B cell (primary cell): ENCODE data around the gene FBXO42. TPM values are rescaled to one million over a fixed set of nuclear protein-coding genes. Genes with fewer than 3 reads are reported as not detected.

Source experiments
- ATAC-seq: fragments of 200-7000 bp; cut with Tn5 transposase; one replicate; pipeline ENCODE4 v1.10.0; 2021; ENCODE audit warnings: low read depth, mild to moderate bottlenecking, moderate number of reproducible peaks, moderate library complexity
- CTCF ChIA-PET: fragments of 350-600 bp; sonication (Branson Sonifier 250); formaldehyde crosslinking; loops from one replicate; lab custom pipeline; 2021; ENCODE audit warnings: antibody characterized with exemption, inconsistent platforms; lab: Charles Lee
- POLR2A ChIA-PET: fragments of 350-600 bp; sonication (Branson Sonifier 250); formaldehyde crosslinking; loops from one replicate; lab custom pipeline; 2021; ENCODE audit warnings: antibody characterized with exemption; lab: Charles Lee
- DNase-seq: peaks from one replicate; pipeline ENCODE4 v3.0.0; 2013
- H2AFZ ChIP-seq: 2 replicates; pipeline ENCODE4 v1.6.1; 2012; ENCODE audit warnings: mild to moderate bottlenecking, low read depth, low read length; ENCODE audit not compliant: insufficient read depth, poor library complexity, severe bottlenecking
- H3K27ac ChIP-seq, 2 donors: 1 replicate in 1 of 2; 2 replicates in 1 of 2; pipeline ENCODE4 v1.5.1; 2012 to 2013; ENCODE audit warnings: low read length in 2 of 2, mild to moderate bottlenecking in 2 of 2, moderate library complexity in 1 of 2
- H3K27me3 ChIP-seq, 4 experiments: fragments of 200-600 bp in 1 of 4; sonication (generic) in 1 of 4; replicated peaks in 1 of 4; 1 replicate in 2 of 4; 2 replicates in 2 of 4; pipeline versions ENCODE4 v1.6.1 to v1.7.0; 2013 to 2016; ENCODE audit warnings: low read length in 3 of 4, mild to moderate bottlenecking in 2 of 4, mixed read lengths in 1 of 4, moderate library complexity in 1 of 4; ENCODE audit not compliant: insufficient read depth in 4 of 4, control insufficient read depth in 3 of 4; ENCODE audit errors: control extremely low read depth in 1 of 4
- H3K36me3 ChIP-seq, 2 experiments: replicated peaks in 1 of 2; 1 replicate in 1 of 2; 2 replicates in 1 of 2; pipeline versions ENCODE4 v1.6.1 to v1.7.1; 2013; ENCODE audit warnings: low read length in 1 of 2; ENCODE audit not compliant: insufficient read depth in 2 of 2, control insufficient read depth in 1 of 2; ENCODE audit errors: control extremely low read depth in 1 of 2, extremely low read depth in 1 of 2
- H3K4me1 ChIP-seq, 2 donors: fragments of 200-600 bp in 1 of 2; sonication (generic) in 1 of 2; 1 replicate in 1 of 2; 2 replicates in 1 of 2; pipeline versions ENCODE4 v1.5.1 to v1.6.1; 2013 to 2017; ENCODE audit warnings: low read length in 2 of 2; ENCODE audit not compliant: control insufficient read depth in 2 of 2, insufficient read depth in 2 of 2
- H3K4me2 ChIP-seq: replicated peaks from 2 replicates; pipeline ENCODE3; 2012; ENCODE audit warnings: mild to moderate bottlenecking, low read depth, low read length; ENCODE audit not compliant: poor library complexity, severe bottlenecking
- H3K4me3 ChIP-seq, 5 experiments: fragments of 200-600 bp in 1 of 5; sonication (generic) in 1 of 5; 1 replicate in 3 of 5; 2 replicates in 2 of 5; pipeline versions ENCODE4 v1.5.1 to v1.7.0; 2011 to 2016; ENCODE audit warnings: low read length in 4 of 5, mild to moderate bottlenecking in 4 of 5, low read depth in 2 of 5, control low read depth in 1 of 5, moderate library complexity in 1 of 5; ENCODE audit not compliant: insufficient read depth in 1 of 5; ENCODE audit errors: control extremely low read depth in 1 of 5, extremely low read depth in 1 of 5
- H3K79me2 ChIP-seq: fragments of 200-600 bp; sonication (generic); one replicate; pipeline ENCODE4 v1.6.0; 2016; ENCODE audit warnings: low read length; ENCODE audit not compliant: control insufficient read depth, insufficient read depth
- H3K9ac ChIP-seq: fragments of 200-600 bp; sonication (generic); 2 replicates; pipeline ENCODE4 v1.6.1; 2017; ENCODE audit warnings: mild to moderate bottlenecking, low read length, moderate library complexity
- H3K9me3 ChIP-seq, 3 donors: one replicate each; pipeline versions ENCODE4 v1.6.1 to v1.7.1; 2013; ENCODE audit warnings: low read length in 2 of 3; ENCODE audit not compliant: control insufficient read depth in 2 of 3, insufficient read depth in 1 of 3; ENCODE audit errors: control extremely low read depth in 1 of 3
- H4K20me1 ChIP-seq: 2 replicates; pipeline ENCODE4 v1.6.0; 2012; ENCODE audit warnings: mild to moderate bottlenecking, low read length; ENCODE audit not compliant: insufficient read depth, control insufficient read depth, poor library complexity, severe bottlenecking
- H3K27ac Mint-ChIP-seq: one replicate; pipeline ENCODE4 v1.8.0; 2021; ENCODE audit warnings: mixed read lengths
- H3K27me3 Mint-ChIP-seq: one replicate; pipeline ENCODE4 v1.8.0; 2021; ENCODE audit warnings: mixed read lengths
- H3K4me1 Mint-ChIP-seq: one replicate; pipeline ENCODE4 v1.8.0; 2021; ENCODE audit warnings: mixed read lengths
- H3K4me3 Mint-ChIP-seq: one replicate; pipeline ENCODE4 v1.8.0; 2021; ENCODE audit warnings: mixed read lengths
- H3K9me3 Mint-ChIP-seq: one replicate; pipeline ENCODE4 v1.8.0; 2022; ENCODE audit warnings: mixed read lengths; ENCODE audit not compliant: insufficient read depth
- CTCF ChIP-seq: fragments of 200-600 bp; IDR thresholded peaks from one replicate; pipeline ENCODE4 v1.8.0; 2022; ENCODE audit warnings: antibody characterized with exemption, mild to moderate bottlenecking
- EZH2 ChIP-seq: IDR thresholded peaks from 2 replicates; pipeline ENCODE4 v1.6.1; 2012; ENCODE audit warnings: borderline replicate concordance, low read depth, mild to moderate bottlenecking, moderate library complexity, low read length; ENCODE audit not compliant: insufficient read depth, poor library complexity, severe bottlenecking
- WGBS: methylation state at CpG from one replicate; pipeline ENCODE4 v1.1.5; 2013; ENCODE audit warnings: missing lambda C conversion rate; ENCODE audit not compliant: insufficient coverage; 5-methylcytosine and 5-hydroxymethylcytosine counted together
- intact Hi-C: fragments of 100-400 bp; cut with micrococcal nuclease; formaldehyde crosslinking; loops from one replicate; pipeline ENCODE4 v1.10.0; 2022
- polyA plus RNA-seq: library from polyadenylated mRNA; depleted of rRNA; stranded (reverse); fragments of >200 nt; gene quantifications from 2 replicates; pipeline ENCODE4 v1.2.3, GENCODE V29; 2012
- total RNA-seq, 2 donors: library from RNA; stranded (reverse); fragments of 120-200 nt in 1 of 2; gene quantifications; 1 replicate in 1 of 2; 2 replicates in 1 of 2; pipeline versions ENCODE4 v1.2.3 to v1.2.4, GENCODE V29; 2013 to 2022

The FBXO42 gene
- total and polyA plus RNA-seq, 2 donors (not counting 1 experiment from before 2014, with no cell fraction given): 17.2 to 33.1 TPM

DNA sequence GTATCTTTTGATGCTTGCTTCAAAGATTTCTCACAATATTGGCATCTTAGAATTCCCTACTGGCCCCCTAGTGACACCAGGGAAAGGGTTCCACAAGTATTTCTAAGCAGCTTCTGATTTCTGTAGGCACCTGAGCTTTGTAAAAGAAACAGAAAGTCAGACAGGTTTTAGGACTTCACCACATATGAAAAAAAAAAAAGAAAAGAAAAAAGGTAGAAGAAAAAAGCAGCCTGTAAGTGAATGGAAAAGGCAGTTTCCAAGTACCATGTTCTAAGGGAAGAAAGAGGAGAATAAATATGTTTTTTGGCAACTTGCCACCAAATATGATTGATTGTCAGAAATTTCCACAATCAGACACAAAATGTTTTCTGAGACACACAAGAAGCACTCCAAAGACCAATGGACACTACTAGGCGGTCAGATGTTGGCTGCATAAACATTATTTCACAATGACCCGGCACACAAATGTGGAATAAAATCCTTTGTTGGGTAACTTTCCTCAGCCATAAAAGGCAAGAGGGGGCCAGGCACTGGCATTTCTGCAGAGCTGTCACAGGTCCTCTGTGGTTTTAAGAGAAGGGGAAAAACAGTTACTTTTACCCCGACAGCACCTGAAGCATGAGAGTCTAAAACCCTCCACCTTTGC is 102.6 kb downstream of the FBXO42 start:
- H3K4me3 Mint-ChIP-seq: no peak overlapping the region

More for the DNA sequence above, 102.6 kb downstream of the FBXO42 start:
- H3K9me3 ChIP-seq: no peaks in the 10 kb centered on the region
- ChIA-PET CTCF (interaction anchor here (1.0 kb wide), 1 partner anchor 168 kb away, joined by 4 read pairs; no protein-coding TSS in a partner anchor), POLR2A (interaction anchor here (0.7 kb wide), 1 partner anchor 414 kb away, joined by 3 read pairs; no protein-coding TSS in a partner anchor)
- no peaks in the 10 kb centered on the region for H3K9me3 Mint-ChIP-seq
- no peak for TF ChIP-seq CTCF
- TF ChIP-seq EZH2: no peak
- H3K27ac Mint-ChIP-seq: peak overlapping the region; percentile 82
- no peaks in the 10 kb centered on the region for H3K27me3 ChIP-seq
- peaks cover 14 to 17% of the 10 kb centered on the region in 2 donors for H3K4me1 ChIP-seq
- no CpG with 5 or more reads among the region's 3 CpGs for WGBS
- peak overlapping the region; percentile 37 to 68 for H3K27ac ChIP-seq
- H3K79me2 ChIP-seq: no peaks in the 10 kb centered on the region
- H3K36me3 ChIP-seq: peaks cover 2 to 48% of the 10 kb centered on the region in 2 experiments
- no peaks in the 10 kb centered on the region for H4K20me1 ChIP-seq
- H3K4me1 Mint-ChIP-seq: peaks cover 17% of the 10 kb centered on the region
- H3K27me3 Mint-ChIP-seq: no peaks in the 10 kb centered on the region
- H2AFZ ChIP-seq: peak overlapping the region; percentile 2
- no peak overlapping the region for H3K9ac ChIP-seq
- intact Hi-C loops: no loop called here
- peak overlapping the region; percentile 5 for H3K4me2 ChIP-seq
- H3K4me3 ChIP-seq: no peak overlapping the region
- ATAC-seq (no peak), DNase-seq (no peak)
